ENCODE data around the gene CST6.

The CST6 gene

GRCh38 chr11:66011785-66012303, at the start of gene CST6:
CST6 (plus strand) TSS chr11:66012008; CDS start chr11:66012045, 37 bp downstream.
- no peak for DNase-seq (ENCODE audit: low spot score)

- DNase-seq (ENCODE audit: low spot score), result peak; percentile 51
These were observed 49.7 kb upstream of the CST6 start for GRCh38 chr11:65962141-65962564.

GRCh38 chr11:65964906-65965305, 46.9 kb upstream of the CST6 start:
- no peak for DNase-seq (ENCODE audit: low spot score)

GRCh38 chr11:65965986-65966762, 45.6 kb upstream of the CST6 start:
- DNase-seq (ENCODE audit: low spot score), result no peak

- no peak for DNase-seq (ENCODE audit: low spot score)
These were observed 44.4 kb upstream of the CST6 start for GRCh38 chr11:65967329-65967934.

- DNase-seq (ENCODE audit: low spot score), result no peak
These were observed 43.0 kb upstream of the CST6 start for GRCh38 chr11:65968600-65969482.

- no peak for DNase-seq (ENCODE audit: low spot score)
These were observed 39.7 kb upstream of the CST6 start for GRCh38 chr11:65972116-65972515.

GRCh38 chr11:65973439-65974110, 38.2 kb upstream of the CST6 start:
- DNase-seq (ENCODE audit: low spot score), result no peak

GRCh38 chr11:65975771-65976170, 36.0 kb upstream of the CST6 start:
- DNase-seq (ENCODE audit: low spot score), result no peak

- no peak for DNase-seq (ENCODE audit: low spot score)
These were observed 35.3 kb upstream of the CST6 start for GRCh38 chr11:65976216-65977176.

GRCh38 chr11:65977621-65978390, 34.0 kb upstream of the CST6 start:
- DNase-seq (ENCODE audit: low spot score), result no peak

- DNase-seq (ENCODE audit: low spot score), result no peak
These were observed 33.2 kb upstream of the CST6 start for GRCh38 chr11:65978391-65979238.

- DNase-seq (ENCODE audit: low spot score), result no peak
These were observed 32.5 kb upstream of the CST6 start for GRCh38 chr11:65979261-65979759.

GRCh38 chr11:65981101-65981740, 30.6 kb upstream of the CST6 start:
- DNase-seq (ENCODE audit: low spot score), result no peak

- DNase-seq (ENCODE audit: low spot score), result no peak
These were observed 29.6 kb upstream of the CST6 start for GRCh38 chr11:65981972-65982823.

GRCh38 chr11:65982824-65983588, 28.8 kb upstream of the CST6 start:
- no peak for DNase-seq (ENCODE audit: low spot score)
